Peyer's patch (tissue), 4 donors: Measurements from ENCODE around the gene OR10T2.

Source experiments
- POLR2A ChIP-seq, 2 donors: fragments of 450-650 bp; IDR thresholded peaks; one replicate each; pipeline ENCODE4 v1.5.1; 2017; ENCODE audit warnings: antibody characterized with exemption in 2 of 2, mild to moderate bottlenecking in 2 of 2, moderate library complexity in 2 of 2
- TF ChIP-seq, protein P1 (sequence below), 6 experiments: fragments of 450-650 bp in 4 of 6; fragments of 200-600 bp in 2 of 6; sonication (generic) in 1 of 6; IDR thresholded peaks; one replicate each; pipeline ENCODE4 v1.5.1; 2017 to 2019; ENCODE audit warnings: antibody characterized with exemption in 6 of 6, mild to moderate bottlenecking in 3 of 6, moderate library complexity in 1 of 6

- TF ChIP-seq, protein P1, sequence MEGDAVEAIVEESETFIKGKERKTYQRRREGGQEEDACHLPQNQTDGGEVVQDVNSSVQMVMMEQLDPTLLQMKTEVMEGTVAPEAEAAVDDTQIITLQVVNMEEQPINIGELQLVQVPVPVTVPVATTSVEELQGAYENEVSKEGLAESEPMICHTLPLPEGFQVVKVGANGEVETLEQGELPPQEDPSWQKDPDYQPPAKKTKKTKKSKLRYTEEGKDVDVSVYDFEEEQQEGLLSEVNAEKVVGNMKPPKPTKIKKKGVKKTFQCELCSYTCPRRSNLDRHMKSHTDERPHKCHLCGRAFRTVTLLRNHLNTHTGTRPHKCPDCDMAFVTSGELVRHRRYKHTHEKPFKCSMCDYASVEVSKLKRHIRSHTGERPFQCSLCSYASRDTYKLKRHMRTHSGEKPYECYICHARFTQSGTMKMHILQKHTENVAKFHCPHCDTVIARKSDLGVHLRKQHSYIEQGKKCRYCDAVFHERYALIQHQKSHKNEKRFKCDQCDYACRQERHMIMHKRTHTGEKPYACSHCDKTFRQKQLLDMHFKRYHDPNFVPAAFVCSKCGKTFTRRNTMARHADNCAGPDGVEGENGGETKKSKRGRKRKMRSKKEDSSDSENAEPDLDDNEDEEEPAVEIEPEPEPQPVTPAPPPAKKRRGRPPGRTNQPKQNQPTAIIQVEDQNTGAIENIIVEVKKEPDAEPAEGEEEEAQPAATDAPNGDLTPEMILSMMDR (IDR thresholded peaks at IDR 0.05): no peak
- no peak for TF ChIP-seq POLR2A (IDR thresholded peaks at IDR 0.05)
Measured at GRCh38 chr1:158391099-158391498, 8.2 kb downstream of the OR10T2 start.
